ENCODE measurements around the gene PTGIR. TPM values are rescaled to one million over a fixed set of nuclear protein-coding genes. Genes with fewer than 3 reads are reported as not detected.

PTGIR gene
- total RNA-seq, 2 experiments from 2014 or later = 45.4 to 48.8 TPM

DNA sequence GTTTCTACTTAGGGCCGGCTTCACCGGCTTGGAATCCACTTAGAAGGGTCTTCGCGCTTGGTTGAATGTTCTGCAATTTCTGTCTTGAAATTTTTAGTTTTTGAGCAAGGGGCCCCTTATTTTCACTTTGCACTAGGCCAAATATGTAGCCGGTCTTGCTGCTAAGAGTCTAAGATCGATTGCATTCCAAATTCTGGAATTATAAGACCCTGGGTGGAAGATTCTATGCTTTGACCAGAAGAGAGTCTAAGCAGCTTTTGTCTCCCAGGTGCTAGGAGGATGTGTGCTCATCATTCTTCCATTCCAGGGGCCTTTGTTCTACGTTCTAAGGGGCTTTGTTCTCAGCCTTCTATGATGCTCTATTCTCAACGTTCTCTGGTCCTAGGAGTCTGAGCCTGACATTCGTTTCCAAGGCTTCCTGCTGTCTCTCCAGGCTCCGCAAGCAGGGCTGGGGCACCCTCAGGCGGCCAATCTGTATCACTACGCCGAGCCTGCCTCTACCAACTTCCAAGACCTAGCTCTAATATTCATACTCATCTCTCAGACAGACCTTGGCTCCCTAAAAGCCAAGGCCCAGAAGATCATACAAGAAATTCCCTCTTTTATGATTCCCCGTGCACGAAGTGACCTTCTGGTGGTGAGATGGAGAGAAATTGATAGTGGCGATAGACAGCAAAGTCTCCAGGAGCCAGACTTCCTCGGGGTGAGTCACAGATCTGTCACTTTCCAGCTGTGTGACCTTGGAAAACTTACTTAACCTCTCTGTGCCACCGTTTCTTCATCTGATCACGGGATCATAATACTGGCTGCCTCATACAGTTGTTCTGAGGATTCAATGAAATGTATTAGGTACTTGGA lies 37.1 kb upstream of the PTGIR start:
- intact Hi-C loops (cut with micrococcal nuclease) = loop anchor here (1.0 to 5.0 kb wide), 2 partner anchors 48 to 135 kb away; no protein-coding TSS in a partner anchor
- ChIA-PET POLR2A (interaction anchor here (0.6 to 4.1 kb wide), 18 partner anchors 11 to 146 kb away, joined by 3 to 28 read pairs (median 4); partner anchors contain the start of gene CALM3), CTCF (interaction anchor here (0.6 to 4.9 kb wide), 41 partner anchors 9 to 293 kb away, joined by 3 to 300 read pairs (median 6); partner anchors contain the start of genes CALM3, GNG8, PRKD2 and PTGIR)
- H3K4me1 Mint-ChIP-seq (ENCODE audit: low read depth) = peaks cover 25% of the 10 kb centered on the region
- peak overlapping the region; percentile 74 for H3K4me3 Mint-ChIP-seq
- peak; percentile 87 for DNase-seq
- no peaks in the 10 kb centered on the region for H3K9me3 Mint-ChIP-seq
- peak; percentile 50 for ATAC-seq
- peaks cover 20% of the 10 kb centered on the region for H3K27me3 Mint-ChIP-seq
- H3K27ac Mint-ChIP-seq = peak overlapping the region; percentile 69
- H3K36me3 Mint-ChIP-seq (ENCODE audit: low read depth) = no peaks in the 10 kb centered on the region
- TF ChIP-seq, protein P1, sequence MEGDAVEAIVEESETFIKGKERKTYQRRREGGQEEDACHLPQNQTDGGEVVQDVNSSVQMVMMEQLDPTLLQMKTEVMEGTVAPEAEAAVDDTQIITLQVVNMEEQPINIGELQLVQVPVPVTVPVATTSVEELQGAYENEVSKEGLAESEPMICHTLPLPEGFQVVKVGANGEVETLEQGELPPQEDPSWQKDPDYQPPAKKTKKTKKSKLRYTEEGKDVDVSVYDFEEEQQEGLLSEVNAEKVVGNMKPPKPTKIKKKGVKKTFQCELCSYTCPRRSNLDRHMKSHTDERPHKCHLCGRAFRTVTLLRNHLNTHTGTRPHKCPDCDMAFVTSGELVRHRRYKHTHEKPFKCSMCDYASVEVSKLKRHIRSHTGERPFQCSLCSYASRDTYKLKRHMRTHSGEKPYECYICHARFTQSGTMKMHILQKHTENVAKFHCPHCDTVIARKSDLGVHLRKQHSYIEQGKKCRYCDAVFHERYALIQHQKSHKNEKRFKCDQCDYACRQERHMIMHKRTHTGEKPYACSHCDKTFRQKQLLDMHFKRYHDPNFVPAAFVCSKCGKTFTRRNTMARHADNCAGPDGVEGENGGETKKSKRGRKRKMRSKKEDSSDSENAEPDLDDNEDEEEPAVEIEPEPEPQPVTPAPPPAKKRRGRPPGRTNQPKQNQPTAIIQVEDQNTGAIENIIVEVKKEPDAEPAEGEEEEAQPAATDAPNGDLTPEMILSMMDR (IDR thresholded peaks at IDR 0.05) = peak; percentile 93

DNA sequence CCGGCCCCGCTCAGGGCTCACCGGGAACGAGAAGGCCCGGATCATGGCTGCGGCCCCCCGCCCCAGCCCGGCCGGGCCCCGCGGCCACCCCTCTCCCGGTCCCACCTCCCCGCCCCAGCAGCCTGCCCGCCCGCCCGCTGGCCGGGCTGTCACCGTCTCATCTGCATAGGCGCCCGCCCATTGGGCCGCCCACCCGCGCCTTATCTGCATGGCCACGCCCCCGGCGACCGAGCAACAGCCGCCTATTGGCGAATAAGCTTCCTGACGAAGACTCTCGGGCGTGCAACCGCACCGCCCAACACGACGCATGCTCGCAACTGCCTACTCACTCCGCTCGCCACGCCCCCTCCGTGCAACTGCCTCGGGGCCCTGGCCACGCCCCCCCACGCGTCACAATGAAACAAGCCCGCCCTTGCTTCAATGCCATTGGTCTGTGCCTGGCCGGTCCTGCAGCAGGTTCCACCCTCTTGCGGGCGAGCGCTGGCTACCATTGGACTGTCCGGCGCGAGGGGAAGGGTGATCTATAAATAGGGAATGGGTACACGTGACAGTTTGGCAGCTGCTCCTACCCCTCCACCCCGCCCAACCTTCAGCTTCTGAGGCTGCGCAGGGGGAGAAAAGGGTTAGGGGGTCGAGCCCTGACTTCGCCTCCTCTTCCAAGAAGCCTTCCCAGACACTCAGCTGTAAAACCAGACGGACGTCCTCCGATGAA lies 36.3 kb upstream of the PTGIR start, which contains the start of gene DACT3:
TSS of gene DACT3 (minus strand) at position 163 of the 712 bp plus-strand sequence. CDS start at position 45, 118 bp downstream.
- CTCF ChIA-PET = interaction anchor here (1.0 to 4.9 kb wide), 33 partner anchors 9 to 587 kb away, joined by 3 to 300 read pairs (median 7); partner anchors contain the start of genes CALM3, GNG8 and PTGIR
- peak; percentile 100 for DNase-seq
- Mint-ChIP-seq H3K4me3 (peak within 1 kb of the TSS; percentile 74), H3K36me3 (ENCODE audit: low read depth) (no peaks in the 10 kb centered on the region), H3K4me1 (ENCODE audit: low read depth) (peaks cover 25% of the 10 kb centered on the region), H3K27me3 (peaks cover 22% of the 10 kb centered on the region), H3K9me3 (no peaks in the 10 kb centered on the region), H3K27ac (peak within 1 kb of the TSS; percentile 69)
- TF ChIP-seq, protein P1 (IDR thresholded peaks at IDR 0.05) = no peak
- intact Hi-C loops (cut with micrococcal nuclease) = loop anchor here (5.0 kb wide), 1 partner anchor 134 kb away; no protein-coding TSS in a partner anchor
- ATAC-seq = peak; percentile 88
- POLR2A ChIA-PET = interaction anchor here (0.6 to 4.1 kb wide), 18 partner anchors 12 to 145 kb away, joined by 3 to 28 read pairs (median 4); partner anchors contain the start of gene CALM3

DNA sequence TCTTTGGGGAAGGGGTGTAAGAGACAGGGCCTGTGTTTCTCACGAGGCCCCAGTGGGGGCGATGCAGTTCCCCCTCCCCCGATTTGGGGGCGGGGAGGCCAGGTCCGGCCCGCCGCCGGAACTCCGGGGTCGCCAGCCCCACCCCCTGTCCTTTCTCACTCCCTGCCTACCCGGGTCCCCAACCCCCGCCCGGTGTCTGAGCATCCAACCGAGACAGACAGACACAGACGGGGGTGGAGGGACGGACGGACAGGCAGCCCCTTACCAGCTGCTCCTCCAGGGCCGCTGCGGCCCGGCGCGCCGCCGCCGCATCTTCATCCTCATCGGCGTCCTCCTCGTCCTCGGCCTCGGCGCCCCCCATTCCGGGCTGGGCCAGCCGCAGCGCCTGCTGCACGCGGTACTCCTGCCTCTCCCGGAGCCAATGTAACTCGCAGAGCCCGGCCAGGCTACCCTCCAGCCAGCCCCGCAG lies 35.7 kb upstream of the PTGIR start:
- H3K27ac Mint-ChIP-seq = no peak overlapping the region
- H3K4me3 Mint-ChIP-seq = peak overlapping the region; percentile 74
- ChIA-PET POLR2A (interaction anchor here (1.0 to 4.1 kb wide), 9 partner anchors 13 to 138 kb away, joined by 3 to 28 read pairs (median 5); partner anchors contain the start of gene CALM3), CTCF (interaction anchor here (1.2 to 4.9 kb wide), 18 partner anchors 8 to 587 kb away, joined by 3 to 300 read pairs (median 14); partner anchors contain the start of genes CALM3, GNG8 and PTGIR)
- TF ChIP-seq, protein P1 (IDR thresholded peaks at IDR 0.05) = no peak
- ATAC-seq = no peak
- peak; percentile 43 for DNase-seq
- intact Hi-C loops (cut with micrococcal nuclease) = loop anchor here (5.0 kb wide), 1 partner anchor 133 kb away; no protein-coding TSS in a partner anchor
- H3K9me3 Mint-ChIP-seq = no peaks in the 10 kb centered on the region
- H3K36me3 Mint-ChIP-seq (ENCODE audit: low read depth) = no peaks in the 10 kb centered on the region
- peaks cover 22% of the 10 kb centered on the region for H3K27me3 Mint-ChIP-seq
- peaks cover 25% of the 10 kb centered on the region for H3K4me1 Mint-ChIP-seq (ENCODE audit: low read depth)

DNA sequence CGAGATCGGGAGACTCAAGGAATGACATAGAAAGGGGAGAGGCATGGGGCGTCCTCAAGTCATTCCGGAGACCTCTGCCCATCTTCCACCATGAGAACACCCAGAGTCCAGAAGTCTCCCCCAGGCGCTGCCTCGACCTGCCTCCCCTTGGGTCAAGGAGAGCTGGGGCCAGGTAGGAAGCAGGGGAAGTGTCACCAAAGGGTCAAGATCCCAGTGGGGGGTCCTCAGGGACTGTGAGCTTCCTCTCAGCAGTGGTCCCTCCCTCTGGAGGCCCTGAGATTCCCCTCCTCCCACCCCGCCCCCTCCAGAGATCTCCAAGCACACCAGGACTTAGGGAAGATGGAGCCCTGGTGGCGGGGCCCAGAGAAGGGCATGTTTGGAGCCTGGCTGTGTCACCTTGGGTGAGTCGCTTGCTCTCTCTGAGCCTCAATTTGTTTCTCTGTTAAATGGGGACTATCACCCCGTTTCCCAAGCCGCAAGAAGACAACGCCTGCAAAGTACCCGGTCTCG lies 35.2 kb upstream of the PTGIR start:
- H3K9me3 Mint-ChIP-seq = no peaks in the 10 kb centered on the region
- peaks cover 25% of the 10 kb centered on the region for H3K4me1 Mint-ChIP-seq (ENCODE audit: low read depth)

More for the DNA sequence above, 35.2 kb upstream of the PTGIR start:
- intact Hi-C loops (cut with micrococcal nuclease) = loop anchor here (5.0 kb wide), 1 partner anchor 133 kb away; no protein-coding TSS in a partner anchor
- ChIA-PET CTCF (interaction anchor here (0.9 to 4.9 kb wide), 8 partner anchors 17 to 588 kb away, joined by 3 to 300 read pairs (median 3); partner anchors contain the start of gene CALM3), POLR2A (interaction anchor here (1.1 to 4.1 kb wide), 7 partner anchors 12 to 60 kb away, joined by 3 to 28 read pairs (median 11); partner anchors contain the start of gene CALM3)
- H3K27me3 Mint-ChIP-seq = peaks cover 24% of the 10 kb centered on the region
- H3K36me3 Mint-ChIP-seq (ENCODE audit: low read depth) = no peaks in the 10 kb centered on the region
- ATAC-seq (no peak), DNase-seq (peak; percentile 35)
- TF ChIP-seq, protein P1 (IDR thresholded peaks at IDR 0.05) = no peak
- H3K27ac Mint-ChIP-seq = no peak overlapping the region
- peak overlapping the region; percentile 74 for H3K4me3 Mint-ChIP-seq

All from activated CD8-positive, alpha-beta T cell treated with anti-CD3 and anti-CD28 coated beads for 36 hours (primary cell).